ENCODE data around the gene POMGNT2. TPM values are rescaled to one million over a fixed set of nuclear protein-coding genes. Genes with fewer than 3 reads are reported as not detected.

Gene POMGNT2
- total RNA-seq, 2 donors from 2014 or later, result 16.7 to 19.2 TPM

GRCh38 chr3:43104660-43105595, 951 bp downstream of the POMGNT2 start:
- intact Hi-C loops (cut with DNase I), result loop anchor here in 1 of 2 donors (10.0 kb wide), 1 partner anchor 50 kb away; no protein-coding TSS in a partner anchor
- DNase-seq, result no peak

GRCh38 chr3:43104039-43104438, 1.8 kb downstream of the POMGNT2 start:
- ATAC-seq, result no peak
- intact Hi-C loops (cut with DNase I), result loop anchor here in 1 of 2 donors (10.0 kb wide), 1 partner anchor 51 kb away; no protein-coding TSS in a partner anchor
- no peak for DNase-seq

More at GRCh38 chr3:43104660-43105595, 951 bp downstream of the POMGNT2 start:
- ATAC-seq, result peak; percentile 6 to 28

GRCh38 chr3:43102773-43103480, 3.0 kb downstream of the POMGNT2 start:
- ATAC-seq, result peak; percentile 38 to 48
- intact Hi-C loops (cut with DNase I), result loop anchor here in 1 of 2 donors (10.0 kb wide), 1 partner anchor 52 kb away; no protein-coding TSS in a partner anchor
- DNase-seq, result no peak

GRCh38 chr3:43098761-43099160, 7.1 kb downstream of the POMGNT2 start:
- DNase-seq (no peak), ATAC-seq (no peak)
- intact Hi-C loops (cut with DNase I), result no loop called here

- ATAC-seq (no peak), DNase-seq (no peak)
- intact Hi-C loops (cut with DNase I), result no loop called here
These were observed 8.3 kb downstream of the POMGNT2 start for GRCh38 chr3:43097400-43098080.

- intact Hi-C loops (cut with DNase I), result no loop called here
- ATAC-seq (no peak), DNase-seq (no peak)
These were observed 9.1 kb downstream of the POMGNT2 start for GRCh38 chr3:43096761-43097160.

GRCh38 chr3:43095370-43095769, 10.5 kb downstream of the POMGNT2 start:
- DNase-seq, result no peak
- intact Hi-C loops (cut with DNase I), result no loop called here
- no peak for ATAC-seq

GRCh38 chr3:43094851-43095250, 11.0 kb downstream of the POMGNT2 start:
- DNase-seq (no peak), ATAC-seq (no peak)
- intact Hi-C loops (cut with DNase I), result no loop called here

- no peak for DNase-seq
- ATAC-seq, result no peak
- intact Hi-C loops (cut with DNase I), result no loop called here
These were observed 11.5 kb downstream of the POMGNT2 start for GRCh38 chr3:43094381-43094780.

GRCh38 chr3:43093974-43094373, 11.9 kb downstream of the POMGNT2 start:
- intact Hi-C loops (cut with DNase I), result no loop called here
- ATAC-seq (no peak), DNase-seq (no peak)

- DNase-seq (no peak), ATAC-seq (no peak)
- intact Hi-C loops (cut with DNase I), result no loop called here
These were observed 12.9 kb downstream of the POMGNT2 start for GRCh38 chr3:43093006-43093405.

GRCh38 chr3:43091481-43091880, 14.4 kb downstream of the POMGNT2 start:
- ATAC-seq (no peak), DNase-seq (no peak)
- intact Hi-C loops (cut with DNase I), result no loop called here

GRCh38 chr3:43090238-43090637, 15.6 kb downstream of the POMGNT2 start:
- ATAC-seq (no peak), DNase-seq (no peak)
- intact Hi-C loops (cut with DNase I), result no loop called here

- intact Hi-C loops (cut with DNase I), result no loop called here
- DNase-seq (no peak), ATAC-seq (no peak)
These were observed 16.8 kb downstream of the POMGNT2 start for GRCh38 chr3:43089081-43089480.

GRCh38 chr3:43087249-43087776, 18.6 kb downstream of the POMGNT2 start:
- no peak for DNase-seq
- ATAC-seq, result no peak
- intact Hi-C loops (cut with DNase I), result no loop called here

- DNase-seq (no peak), ATAC-seq (no peak)
- intact Hi-C loops (cut with DNase I), result no loop called here
These were observed 19.3 kb downstream of the POMGNT2 start for GRCh38 chr3:43086460-43087165.

- DNase-seq, result no peak
- intact Hi-C loops (cut with DNase I), result no loop called here
- no peak for ATAC-seq
These were observed 23.4 kb downstream of the POMGNT2 start for GRCh38 chr3:43082457-43082856.

- ATAC-seq (peak; percentile 38 to 71), DNase-seq (no peak)
- intact Hi-C loops (cut with DNase I), result no loop called here
These were observed 24.1 kb downstream of the POMGNT2 start for GRCh38 chr3:43081796-43082195.
